HFFc6 (cell line): ENCODE measurements around the gene NTM. TPM values are rescaled to one million over a fixed set of nuclear protein-coding genes. Genes with fewer than 3 reads are reported as not detected.

Experiments
- DNase-seq: peaks from one replicate; pipeline ENCODE4 v3.0.0-alpha.2; 2018
- H3K27ac Mint-ChIP-seq: 2 replicates; pipeline ENCODE4 v1.8.0; 2020; ENCODE audit warnings: mild to moderate bottlenecking, mixed read lengths
- H3K27me3 Mint-ChIP-seq: 2 replicates; pipeline ENCODE4 v1.8.0; 2021; ENCODE audit warnings: mild to moderate bottlenecking, moderate library complexity, mixed read lengths; ENCODE audit not compliant: insufficient read depth
- H3K36me3 Mint-ChIP-seq: 2 replicates; pipeline ENCODE4 v1.8.0; 2021; ENCODE audit warnings: low read depth, mixed read lengths
- H3K4me1 Mint-ChIP-seq: 2 replicates; pipeline ENCODE4 v1.8.0; 2020; ENCODE audit warnings: low read depth, mixed read lengths
- H3K4me3 Mint-ChIP-seq: 2 replicates; pipeline ENCODE4 v1.8.0; 2020; ENCODE audit warnings: mild to moderate bottlenecking, moderate library complexity, mixed read lengths
- H3K9me3 Mint-ChIP-seq: 2 replicates; pipeline ENCODE4 v1.8.0; 2020; ENCODE audit warnings: mild to moderate bottlenecking, mixed read lengths
- total RNA-seq, 6 experiments: library from RNA; stranded (reverse); fragmentation: NEBNext Ultra II Directional; extraction: Animal tissue kit (Norgen Biotek cat#: 25700); gene quantifications; 2 replicates in 1 of 6; 3 replicates in 5 of 6; pipeline ENCODE4 v1.2.3, GENCODE V29; 2021
- TF ChIP-seq, protein P1 (sequence below): fragments of 200-600 bp; sonication (generic); IDR thresholded peaks from 2 replicates; pipeline ENCODE4 v1.5.0; 2021; ENCODE audit warnings: antibody characterized with exemption, mild to moderate bottlenecking

Gene NTM
- total RNA-seq, 6 experiments from 2014 or later: 18.3 to 23.6 (median 21.7) TPM

DNA sequence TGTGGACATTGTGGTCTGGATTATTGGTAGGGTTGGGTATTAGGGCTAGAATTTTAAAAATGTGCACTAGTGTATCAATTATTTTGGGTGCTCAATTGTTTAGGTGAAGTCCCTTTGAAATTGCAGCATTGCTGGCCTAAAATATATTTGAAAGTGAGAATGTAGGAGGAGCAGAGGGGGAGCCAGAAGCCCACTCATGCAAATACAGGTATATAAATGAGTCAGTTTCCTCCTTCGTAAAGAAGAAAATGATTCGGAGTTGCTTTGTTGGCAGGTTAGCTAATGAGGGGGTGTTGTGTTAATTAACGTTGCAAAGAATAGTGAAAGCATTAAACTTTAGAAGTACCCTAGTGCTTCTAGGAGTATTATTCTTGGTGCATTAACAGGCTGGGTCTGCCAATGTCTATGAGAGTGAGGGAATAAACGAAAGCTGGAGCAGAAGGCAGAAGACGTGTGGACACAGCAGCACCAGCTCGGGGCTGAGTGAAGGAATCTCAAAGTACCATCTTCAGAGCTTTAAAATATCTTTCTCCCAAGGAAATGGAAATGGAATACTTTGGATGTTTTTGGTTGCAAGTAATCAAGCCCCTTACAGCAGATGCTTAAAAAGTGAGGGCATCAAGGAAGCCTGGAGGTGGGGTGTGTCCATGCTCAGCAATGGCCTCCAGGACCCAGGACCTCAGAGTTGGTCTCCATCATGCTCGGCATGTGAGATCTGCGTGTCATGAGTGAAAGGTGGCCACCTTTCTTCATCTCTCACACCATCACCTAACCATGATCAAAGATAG lies 522.9 kb downstream of the NTM start:
- DNase-seq: no peak
- H3K4me3 Mint-ChIP-seq: no peak overlapping the region

DNA sequence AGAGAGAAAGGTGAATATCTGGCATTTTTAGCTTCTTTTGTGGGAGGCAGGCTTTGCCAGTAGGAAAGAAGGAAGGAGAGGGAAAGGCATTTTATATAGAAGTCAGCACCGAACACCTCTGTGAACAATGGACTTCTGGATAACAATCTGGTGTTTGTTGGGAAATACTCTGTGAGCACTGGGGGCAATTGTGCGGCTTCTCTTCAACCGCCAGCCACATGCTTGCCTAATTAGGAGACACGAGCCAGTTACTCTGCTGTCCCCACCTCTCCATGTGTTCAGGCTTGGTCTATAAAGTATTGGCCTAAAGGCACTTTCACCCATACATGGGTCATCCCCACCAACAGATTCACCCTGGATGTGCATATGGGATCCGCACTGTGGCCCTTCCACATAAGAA lies 523.6 kb downstream of the NTM start:
- Mint-ChIP-seq H3K27me3 (no peaks in the 10 kb centered on the region; the same call in 1 of the 2 replicates), H3K27ac (no peak overlapping the region), H3K4me3 (no peak overlapping the region), H3K9me3 (no peaks in the 10 kb centered on the region), H3K36me3 (no peaks in the 10 kb centered on the region), H3K4me1 (peaks cover 45% of the 10 kb centered on the region)
- no peak for DNase-seq
- TF ChIP-seq, protein P1, sequence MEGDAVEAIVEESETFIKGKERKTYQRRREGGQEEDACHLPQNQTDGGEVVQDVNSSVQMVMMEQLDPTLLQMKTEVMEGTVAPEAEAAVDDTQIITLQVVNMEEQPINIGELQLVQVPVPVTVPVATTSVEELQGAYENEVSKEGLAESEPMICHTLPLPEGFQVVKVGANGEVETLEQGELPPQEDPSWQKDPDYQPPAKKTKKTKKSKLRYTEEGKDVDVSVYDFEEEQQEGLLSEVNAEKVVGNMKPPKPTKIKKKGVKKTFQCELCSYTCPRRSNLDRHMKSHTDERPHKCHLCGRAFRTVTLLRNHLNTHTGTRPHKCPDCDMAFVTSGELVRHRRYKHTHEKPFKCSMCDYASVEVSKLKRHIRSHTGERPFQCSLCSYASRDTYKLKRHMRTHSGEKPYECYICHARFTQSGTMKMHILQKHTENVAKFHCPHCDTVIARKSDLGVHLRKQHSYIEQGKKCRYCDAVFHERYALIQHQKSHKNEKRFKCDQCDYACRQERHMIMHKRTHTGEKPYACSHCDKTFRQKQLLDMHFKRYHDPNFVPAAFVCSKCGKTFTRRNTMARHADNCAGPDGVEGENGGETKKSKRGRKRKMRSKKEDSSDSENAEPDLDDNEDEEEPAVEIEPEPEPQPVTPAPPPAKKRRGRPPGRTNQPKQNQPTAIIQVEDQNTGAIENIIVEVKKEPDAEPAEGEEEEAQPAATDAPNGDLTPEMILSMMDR: no peak

More for the DNA sequence above, 522.9 kb downstream of the NTM start:
- Mint-ChIP-seq H3K4me1 (peaks cover 38% of the 10 kb centered on the region), H3K36me3 (no peaks in the 10 kb centered on the region), H3K9me3 (no peaks in the 10 kb centered on the region), H3K27me3 (no peaks in the 10 kb centered on the region; the same call in none of the 2 replicates), H3K27ac (no peak overlapping the region)
- TF ChIP-seq, protein P1: no peak

DNA sequence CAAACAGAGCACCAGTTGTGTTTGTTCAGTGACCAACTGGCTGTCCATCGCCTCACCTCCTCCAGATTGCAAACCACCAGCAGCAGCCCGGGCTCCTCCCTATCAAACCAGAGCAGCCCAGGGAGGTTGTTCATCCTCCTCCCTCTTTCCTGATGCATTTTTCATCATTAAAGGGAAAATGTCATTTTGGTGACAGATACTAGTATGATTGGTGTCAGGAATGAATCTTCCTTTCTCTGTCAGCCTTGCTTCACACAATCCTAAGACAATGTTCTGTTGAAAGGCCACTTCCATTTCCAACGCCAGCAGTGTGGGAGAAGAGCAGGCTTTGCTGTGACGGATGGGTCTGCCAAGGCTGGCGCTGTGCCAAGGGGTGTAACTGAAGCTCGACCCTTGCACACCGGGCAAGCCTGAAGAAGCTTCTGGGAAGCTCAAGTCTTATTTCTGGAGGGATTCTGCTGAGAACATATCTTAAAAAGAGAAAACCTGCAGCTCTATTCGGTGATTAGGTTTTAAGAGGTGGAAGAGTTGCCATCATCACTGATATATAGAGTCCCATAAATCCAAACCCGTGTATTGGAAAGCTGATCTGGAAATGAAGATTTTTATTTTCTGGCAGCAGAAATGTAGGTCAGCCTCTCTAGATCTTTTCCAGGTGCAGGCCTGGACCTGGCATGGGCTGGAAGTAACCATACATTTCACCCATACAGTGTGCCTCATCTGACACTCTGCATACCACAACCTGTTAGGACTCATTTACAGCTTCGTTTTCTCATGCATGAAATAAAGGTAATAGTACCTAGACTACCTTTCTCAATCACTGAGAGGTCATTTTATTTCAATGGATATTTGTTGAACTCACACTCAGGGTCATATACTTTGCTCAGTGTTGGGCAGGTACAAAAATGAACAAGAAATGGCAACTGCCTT lies 524.5 kb downstream of the NTM start:
- TF ChIP-seq, protein P1: no peak
- Mint-ChIP-seq H3K4me3 (no peak overlapping the region), H3K27ac (no peak overlapping the region), H3K9me3 (no peaks in the 10 kb centered on the region), H3K36me3 (no peaks in the 10 kb centered on the region), H3K27me3 (no peaks in the 10 kb centered on the region; the same call in 1 of the 2 replicates), H3K4me1 (peaks cover 51% of the 10 kb centered on the region)
- DNase-seq: no peak

DNA sequence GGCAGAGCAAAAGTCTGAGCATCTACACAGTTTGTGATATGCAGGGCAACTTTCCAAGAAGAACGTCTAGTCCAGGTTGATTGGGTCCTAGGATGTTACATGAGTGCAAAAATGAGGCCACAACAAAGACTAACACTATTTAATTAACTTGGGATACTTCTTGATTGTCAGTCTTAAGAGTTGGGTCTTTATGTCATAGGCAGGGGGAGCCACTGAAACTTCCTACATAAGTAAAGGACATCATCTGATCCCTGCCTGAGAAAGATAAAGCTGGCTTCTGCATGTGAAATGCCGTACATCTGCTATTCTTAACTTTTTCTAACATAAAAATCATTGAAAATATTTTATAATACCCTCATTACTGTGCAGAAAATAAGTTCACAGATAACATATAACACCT lies 525.5 kb downstream of the NTM start:
- H3K4me1 Mint-ChIP-seq: peaks cover 59% of the 10 kb centered on the region

DNA sequence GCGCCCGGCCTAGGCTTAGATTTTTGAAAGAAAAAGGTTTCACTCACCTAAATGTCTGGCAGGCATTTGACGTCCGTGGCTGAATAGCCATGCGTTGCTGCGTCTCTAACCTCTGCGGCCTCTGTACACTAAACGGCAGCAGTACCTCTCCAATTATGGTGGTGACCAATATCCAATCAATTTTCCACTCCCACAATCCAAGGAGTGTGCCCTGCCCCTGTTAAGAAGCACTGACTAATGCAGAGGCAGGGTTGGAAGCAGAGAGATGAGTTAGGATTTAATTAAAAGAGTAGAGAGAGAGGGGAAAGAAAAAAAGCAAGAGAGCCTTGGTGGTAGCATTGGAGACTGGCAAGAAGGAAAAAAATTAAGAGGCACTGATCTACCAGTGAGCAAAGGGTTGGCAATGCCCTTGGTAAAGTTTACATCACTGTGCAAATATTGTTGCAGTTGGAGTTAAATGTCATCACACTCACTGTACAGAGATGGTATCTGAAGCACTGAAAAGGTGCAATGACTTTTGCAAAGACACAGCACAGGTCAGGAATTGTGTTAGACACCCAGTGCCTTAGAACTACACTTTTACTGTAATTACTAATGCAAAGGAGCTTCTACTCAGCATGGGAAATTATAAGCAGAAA lies 526.7 kb downstream of the NTM start:
- Mint-ChIP-seq H3K4me1 (peaks cover 59% of the 10 kb centered on the region), H3K27me3 (no peaks in the 10 kb centered on the region; the same call in 1 of the 2 replicates), H3K36me3 (no peaks in the 10 kb centered on the region), H3K27ac (peak overlapping the region; percentile 2; the same call in 1 of the 2 replicates), H3K9me3 (no peaks in the 10 kb centered on the region), H3K4me3 (no peak overlapping the region)
- DNase-seq: no peak
- TF ChIP-seq, protein P1: no peak

More for the DNA sequence above, 525.5 kb downstream of the NTM start:
- no peak overlapping the region for H3K27ac Mint-ChIP-seq
- H3K9me3 Mint-ChIP-seq: no peaks in the 10 kb centered on the region
- no peak overlapping the region for H3K4me3 Mint-ChIP-seq
- no peak for DNase-seq
- TF ChIP-seq, protein P1: 0 out of 2 replicates have a peak, but pooled peaks have one; percentile 9
- H3K27me3 Mint-ChIP-seq: no peaks in the 10 kb centered on the region; the same call in 1 of the 2 replicates
- H3K36me3 Mint-ChIP-seq: no peaks in the 10 kb centered on the region
